Transverse colon (tissue), 4 donors: ENCODE results near the gene JCHAIN.

Source experiments
- CTCF ChIP-seq, 5 experiments: fragments of 200-600 bp in 3 of 5; fragments of 450-650 bp in 2 of 5; sonication (generic) in 3 of 5; IDR thresholded peaks; 1 replicate in 2 of 5; 2 replicates in 3 of 5; pipeline ENCODE4 v1.5.1; 2016 to 2017; ENCODE audit warnings: antibody characterized with exemption in 5 of 5, inconsistent platforms in 3 of 5, mild to moderate bottlenecking in 2 of 5, moderate library complexity in 1 of 5
- POLR2AphosphoS5 ChIP-seq, 3 donors: sonication (generic); formaldehyde crosslinking; IDR thresholded peaks; one replicate each; pipeline ENCODE4 v1.6.1; 2016; ENCODE audit warnings: antibody characterized with exemption in 3 of 3

- TF ChIP-seq POLR2AphosphoS5 (IDR thresholded peaks at IDR 0.05) (no peak), CTCF (IDR thresholded peaks at IDR 0.05) (no peak)
Observed at GRCh38 chr4:70715097-70715496, 48.8 kb upstream of the JCHAIN start.
